ENCODE data around the gene PUS7L.

The PUS7L gene

GRCh38 chr12:43736927-43737440 lies 21.6 kb downstream of the PUS7L start:
- Histone ChIP-seq H3K27me3 (ENCODE audit: insufficient read depth, low read length, poor library complexity, severe bottlenecking) (no peaks in the 10 kb centered on the region), H3K9me3 (ENCODE audit: insufficient read depth, low read depth, low read length) (no peaks in the 10 kb centered on the region), H3K36me3 (ENCODE audit: insufficient read depth, low read length) (peaks cover 19% of the 10 kb centered on the region; the same call in 1 of the 2 replicates), H3F3A (ENCODE audit: low read depth) (no peaks in the 10 kb centered on the region), H3K9ac (ENCODE audit: low read depth, low read length, poor library complexity, severe bottlenecking) (no peak overlapping the region), H3K79me2 (ENCODE audit: insufficient read depth, low read length) (no peaks in the 10 kb centered on the region), H3K9me2 (replicated peaks; ENCODE audit: low read depth, low read length) (no peaks in the 10 kb centered on the region), H3K4me1 (ENCODE audit: insufficient read depth, low read length, poor library complexity, severe bottlenecking) (no peaks in the 10 kb centered on the region), H3K4me2 (ENCODE audit: low read depth, low read length, poor library complexity, severe bottlenecking) (no peak overlapping the region), H2AFZ (ENCODE audit: low read length) (no peak overlapping the region), H3K4me3 (ENCODE audit: low read length, poor library complexity, severe bottlenecking) (no peak overlapping the region), H4K20me1 (ENCODE audit: insufficient read depth, low read length, poor library complexity, severe bottlenecking) (no peaks in the 10 kb centered on the region)
- no peak for TF ChIP-seq CTCF (conservative IDR thresholded peaks at IDR 0.05; ENCODE audit: low read length)

GRCh38 chr12:43733687-43734086 lies 24.9 kb downstream of the PUS7L start:
- Histone ChIP-seq H3K9ac (ENCODE audit: low read depth, low read length, poor library complexity, severe bottlenecking) (no peak overlapping the region), H3K27me3 (ENCODE audit: insufficient read depth, low read length, poor library complexity, severe bottlenecking) (no peaks in the 10 kb centered on the region), H3K4me3 (ENCODE audit: low read length, poor library complexity, severe bottlenecking) (no peak overlapping the region), H3K9me3 (ENCODE audit: insufficient read depth, low read depth, low read length) (no peaks in the 10 kb centered on the region), H3K4me2 (ENCODE audit: low read depth, low read length, poor library complexity, severe bottlenecking) (no peak overlapping the region), H4K20me1 (ENCODE audit: insufficient read depth, low read length, poor library complexity, severe bottlenecking) (no peaks in the 10 kb centered on the region), H3K79me2 (ENCODE audit: insufficient read depth, low read length) (no peaks in the 10 kb centered on the region), H3K4me1 (ENCODE audit: insufficient read depth, low read length, poor library complexity, severe bottlenecking) (no peaks in the 10 kb centered on the region), H2AFZ (ENCODE audit: low read length) (no peak overlapping the region), H3K9me2 (replicated peaks; ENCODE audit: low read depth, low read length) (no peaks in the 10 kb centered on the region), H3K36me3 (ENCODE audit: insufficient read depth, low read length) (peaks cover 16% of the 10 kb centered on the region; the same call in 1 of the 2 replicates), H3F3A (ENCODE audit: low read depth) (no peaks in the 10 kb centered on the region)
- TF ChIP-seq CTCF (conservative IDR thresholded peaks at IDR 0.05; ENCODE audit: low read length) (peak; percentile 42; the same call in 1 of the 2 replicates), EZH2phosphoT487 (IDR thresholded peaks at IDR 0.05; ENCODE audit: borderline replicate concordance) (no peak)

- H3K79me2 ChIP-seq (ENCODE audit: insufficient read depth, low read length) = no peaks in the 10 kb centered on the region
- no peaks in the 10 kb centered on the region for H3F3A ChIP-seq (ENCODE audit: low read depth)
- no peaks in the 10 kb centered on the region for H3K4me1 ChIP-seq (ENCODE audit: insufficient read depth, low read length, poor library complexity, severe bottlenecking)
- no peaks in the 10 kb centered on the region for H3K9me3 ChIP-seq (ENCODE audit: insufficient read depth, low read depth, low read length)
- no peak overlapping the region for H3K4me3 ChIP-seq (ENCODE audit: low read length, poor library complexity, severe bottlenecking)
- peaks cover 3% of the 10 kb centered on the region; the same call in 1 of the 2 replicates for H3K36me3 ChIP-seq (ENCODE audit: insufficient read depth, low read length)
- H3K9ac ChIP-seq (ENCODE audit: low read depth, low read length, poor library complexity, severe bottlenecking) = no peak overlapping the region
- H3K27me3 ChIP-seq (ENCODE audit: insufficient read depth, low read length, poor library complexity, severe bottlenecking) = no peaks in the 10 kb centered on the region
- no peak overlapping the region for H2AFZ ChIP-seq (ENCODE audit: low read length)
- H3K4me2 ChIP-seq (ENCODE audit: low read depth, low read length, poor library complexity, severe bottlenecking) = no peak overlapping the region
- TF ChIP-seq EZH2phosphoT487 (IDR thresholded peaks at IDR 0.05; ENCODE audit: borderline replicate concordance) (no peak), CTCF (conservative IDR thresholded peaks at IDR 0.05; ENCODE audit: low read length) (no peak)
- no peaks in the 10 kb centered on the region for H3K9me2 ChIP-seq (replicated peaks; ENCODE audit: low read depth, low read length)
- H4K20me1 ChIP-seq (ENCODE audit: insufficient read depth, low read length, poor library complexity, severe bottlenecking) = no peaks in the 10 kb centered on the region
Observed at GRCh38 chr12:43730283-43730682, 28.3 kb downstream of the PUS7L start.
